H9 (cell line): ENCODE results near the gene NDN. TPM values are rescaled to one million over a fixed set of nuclear protein-coding genes. Genes with fewer than 3 reads are reported as not detected.

ENCODE experiments used
- DNase-seq: peaks from one replicate; pipeline ENCODE4 v3.0.0-alpha.2; 2017
- H2AFZ ChIP-seq: one replicate; pipeline ENCODE4 v1.6.1; 2013; ENCODE audit warnings: mild to moderate bottlenecking, low read length, control low read depth, moderate library complexity
- H2AK5ac ChIP-seq: 2 replicates; pipeline ENCODE4 v1.6.1; 2013; ENCODE audit warnings: low read length, control low read depth, mixed read lengths; ENCODE audit not compliant: insufficient read length
- H2BK120ac ChIP-seq: one replicate; pipeline ENCODE4 v1.6.1; 2013; ENCODE audit warnings: low read depth, mild to moderate bottlenecking, low read length, control low read depth, inconsistent platforms; ENCODE audit not compliant: poor library complexity, severe bottlenecking
- H2BK12ac ChIP-seq: 2 replicates; pipeline ENCODE4 v1.6.1; 2013; ENCODE audit warnings: low read length, control low read depth, mixed read lengths, low read depth; ENCODE audit not compliant: insufficient read length
- H2BK15ac ChIP-seq: 2 replicates; pipeline ENCODE4 v1.6.1; 2013; ENCODE audit warnings: low read depth, low read length, control low read depth
- H2BK20ac ChIP-seq: one replicate; pipeline ENCODE4 v1.6.1; 2013; ENCODE audit warnings: low read depth, mild to moderate bottlenecking, low read length, control low read depth, inconsistent platforms; ENCODE audit not compliant: poor library complexity, severe bottlenecking
- H2BK5ac ChIP-seq: 2 replicates; pipeline ENCODE4 v1.6.1; 2013; ENCODE audit warnings: low read length, control low read depth, mixed read lengths; ENCODE audit not compliant: insufficient read length
- H3K14ac ChIP-seq: 2 replicates; pipeline ENCODE4 v1.6.1; 2013; ENCODE audit warnings: low read length, control low read depth; ENCODE audit not compliant: insufficient read depth
- H3K18ac ChIP-seq: 2 replicates; pipeline ENCODE4 v1.6.1; 2013; ENCODE audit warnings: low read depth, mild to moderate bottlenecking, mixed read lengths, low read length, control low read depth; ENCODE audit not compliant: insufficient read length
- H3K23ac ChIP-seq: 2 replicates; pipeline ENCODE4 v1.6.1; 2013; ENCODE audit warnings: low read length, control low read depth, mixed read lengths, low read depth; ENCODE audit not compliant: insufficient read length
- H3K23me2 ChIP-seq: 2 replicates; pipeline ENCODE4 v1.6.1; 2013; ENCODE audit warnings: low read depth, mild to moderate bottlenecking, mixed read lengths, low read length, control low read depth; ENCODE audit not compliant: insufficient read length, poor library complexity, severe bottlenecking
- H3K27ac ChIP-seq: 2 replicates; pipeline ENCODE4 v1.5.1; 2013; ENCODE audit warnings: low read length, control low read depth, mixed read lengths, low read depth; ENCODE audit not compliant: insufficient read length
- H3K27me3 ChIP-seq: 2 replicates; pipeline ENCODE4 v1.6.1; 2013; ENCODE audit warnings: low read length, control low read depth, inconsistent platforms; ENCODE audit not compliant: insufficient read depth
- H3K4ac ChIP-seq: 2 replicates; pipeline ENCODE4 v1.6.1; 2013; ENCODE audit warnings: low read depth, mild to moderate bottlenecking, control low read depth, inconsistent platforms, low read length, moderate library complexity
- H3K4me1 ChIP-seq: 2 replicates; pipeline ENCODE4 v1.6.1; 2013; ENCODE audit warnings: low read length, control low read depth, inconsistent platforms; ENCODE audit not compliant: insufficient read depth
- H3K4me2 ChIP-seq: 2 replicates; pipeline ENCODE4 v1.6.1; 2013; ENCODE audit warnings: low read length, control low read depth, mixed read lengths; ENCODE audit not compliant: insufficient read length, insufficient read depth
- H3K56ac ChIP-seq: 2 replicates; pipeline ENCODE4 v1.6.1; 2013; ENCODE audit warnings: low read depth, mild to moderate bottlenecking, mixed read lengths, low read length, control low read depth; ENCODE audit not compliant: insufficient read length
- H3K79me1 ChIP-seq: 2 replicates; pipeline ENCODE4 v1.6.1; 2013; ENCODE audit warnings: low read depth, mild to moderate bottlenecking, moderate library complexity, low read length, control low read depth, inconsistent platforms; ENCODE audit not compliant: insufficient read depth, poor library complexity, severe bottlenecking
- H3K79me2 ChIP-seq: 2 replicates; pipeline ENCODE4 v1.6.1; 2013; ENCODE audit warnings: low read length, control low read depth, inconsistent platforms; ENCODE audit not compliant: insufficient read depth
- H3K9ac ChIP-seq: 2 replicates; pipeline ENCODE4 v1.6.1; 2013; ENCODE audit warnings: low read length, control low read depth, mixed read lengths; ENCODE audit not compliant: insufficient read length; ENCODE audit errors: extremely low read depth
- H3K9me3 ChIP-seq: one replicate; pipeline ENCODE4 v1.6.1; 2013; ENCODE audit warnings: low read depth, low read length, inconsistent platforms; ENCODE audit not compliant: control insufficient read depth
- H3T11ph ChIP-seq: one replicate; pipeline ENCODE4 v1.6.1; 2013; ENCODE audit warnings: mild to moderate bottlenecking, low read length, control low read depth, inconsistent platforms
- H4K20me1 ChIP-seq: one replicate; pipeline ENCODE4 v1.6.1; 2013; ENCODE audit not compliant: control insufficient read depth, insufficient read length, insufficient read depth
- H4K5ac ChIP-seq: 2 replicates; pipeline ENCODE4 v1.6.1; 2013; ENCODE audit warnings: low read depth, mild to moderate bottlenecking, mixed read lengths, low read length, control low read depth; ENCODE audit not compliant: insufficient read length
- H4K8ac ChIP-seq: replicated peaks from 2 replicates; pipeline ENCODE4 v1.6.1; 2013; ENCODE audit warnings: low read length, control low read depth, mixed read lengths, low read depth; ENCODE audit not compliant: insufficient read length
- H4K91ac ChIP-seq: 2 replicates; pipeline ENCODE4 v1.6.1; 2013; ENCODE audit warnings: low read depth, mild to moderate bottlenecking, moderate library complexity, mixed read lengths, low read length, control low read depth; ENCODE audit not compliant: insufficient read length
- H3K27ac Mint-ChIP-seq, 3 experiments: 2 replicates in 2 of 3; 3 replicates in 1 of 3; pipeline ENCODE4 v1.8.0; 2020 to 2021; ENCODE audit warnings: mixed read lengths in 3 of 3, mild to moderate bottlenecking in 1 of 3, moderate library complexity in 1 of 3
- H3K27me3 Mint-ChIP-seq: 2 replicates; pipeline ENCODE4 v1.8.0; 2021; ENCODE audit warnings: low read depth, mild to moderate bottlenecking, moderate library complexity, mixed read lengths
- H3K36me3 Mint-ChIP-seq, 3 experiments: 2 replicates in 2 of 3; 3 replicates in 1 of 3; pipeline ENCODE4 v1.8.0; 2020 to 2021; ENCODE audit warnings: low read depth in 3 of 3, mixed read lengths in 3 of 3; ENCODE audit not compliant: insufficient read depth in 1 of 3
- H3K4me1 Mint-ChIP-seq, 2 experiments: 2 replicates each; pipeline ENCODE4 v1.8.0; 2020; ENCODE audit warnings: mixed read lengths in 2 of 2
- H3K4me3 Mint-ChIP-seq, 2 experiments: 2 replicates in 1 of 2; 3 replicates in 1 of 2; pipeline ENCODE4 v1.8.0; 2020 to 2021; ENCODE audit warnings: mild to moderate bottlenecking in 2 of 2, mixed read lengths in 2 of 2, moderate library complexity in 1 of 2
- H3K9me3 Mint-ChIP-seq, 2 experiments: 2 replicates in 1 of 2; 3 replicates in 1 of 2; pipeline ENCODE4 v1.8.0; 2020; ENCODE audit warnings: mild to moderate bottlenecking in 2 of 2, mixed read lengths in 2 of 2, moderate library complexity in 1 of 2
- CTCF ChIP-seq: fragments of 200-600 bp; sonication (generic); conservative IDR thresholded peaks from 3 replicates; pipeline ENCODE4 v1.8.0; 2021; ENCODE audit warnings: antibody characterized with exemption, mild to moderate bottlenecking
- WGBS: extraction: QIAGEN DNeasy Blood & Tissue Kit; methylation state at CpG from one replicate; pipeline ENCODE4 v1.1.7; 2013; ENCODE audit warnings: missing lambda C conversion rate, low lambda C conversion rate, mixed read lengths; ENCODE audit not compliant: insufficient read length; ENCODE audit errors: extremely low coverage; 5-methylcytosine and 5-hydroxymethylcytosine counted together
- long read RNA-seq: library from polyadenylated mRNA; unstranded; transcript quantifications from one replicate; pipeline ENCODE4 v2.0.0, GENCODE V29; 2020
- total RNA-seq: library from RNA; stranded (reverse); gene quantifications from 2 replicates; pipeline ENCODE4 v1.2.1, GENCODE V29; 2021

NDN gene
- total RNA-seq: 34.8 and 38.0 TPM in 2 replicates
- long read RNA-seq, transcript NDN-202 (1 exons, 1,627 nt): major isoform, 6 of 6 reads
- long read RNA-seq, partial matches to known transcripts: 0 of 6 reads
- long read RNA-seq, other reads (novel, unspliced or antisense): 0 of 6 reads

- Histone ChIP-seq H3K56ac (no peak within 1 kb of the TSS), H2BK20ac (no peak within 1 kb of the TSS), H2BK15ac (no peak within 1 kb of the TSS), H3K79me2 (no peaks in the 10 kb centered on the region), H3K23ac (no peak within 1 kb of the TSS), H3K23me2 (no peaks in the 10 kb centered on the region), H3K4me1 (no peaks in the 10 kb centered on the region), H3T11ph (no peak within 1 kb of the TSS), H3K4ac (no peak within 1 kb of the TSS), H3K27me3 (no peaks in the 10 kb centered on the region), H3K4me2 (peak within 1 kb of the TSS; percentile 78), H2AFZ (no peak within 1 kb of the TSS), H4K8ac (no peak within 1 kb of the TSS), H2BK120ac (no peak within 1 kb of the TSS), H3K18ac (no peak within 1 kb of the TSS), H3K9ac (no peak within 1 kb of the TSS), H2BK12ac (no peak within 1 kb of the TSS), H3K14ac (no peak within 1 kb of the TSS), H2AK5ac (no peak within 1 kb of the TSS), H4K5ac (no peak within 1 kb of the TSS), H4K91ac (no peak within 1 kb of the TSS), H3K9me3 (peaks cover 48% of the 10 kb centered on the region), H4K20me1 (no peaks in the 10 kb centered on the region), H2BK5ac (no peak within 1 kb of the TSS), H3K79me1 (no peaks in the 10 kb centered on the region), H3K27ac (no peak within 1 kb of the TSS)
- TF ChIP-seq CTCF: no peak
- peaks cover 10 to 11% of the 10 kb centered on the region in 2 experiments for H3K4me1 Mint-ChIP-seq
- peaks cover 52 to 56% of the 10 kb centered on the region in 2 experiments for H3K9me3 Mint-ChIP-seq
- peak within 1 kb of the TSS in 1 of 3 experiments; percentile 61; a peak in 1 of 7 replicates for H3K27ac Mint-ChIP-seq
- no CpG with 5 or more reads among the region's 38 CpGs for WGBS
- peaks cover 3 to 6% (median 5%) of the 10 kb centered on the region in 3 experiments; a peak in 6 of 7 replicates for H3K36me3 Mint-ChIP-seq
- H3K4me3 Mint-ChIP-seq: peak within 1 kb of the TSS; percentile 67 to 76
- DNase-seq: peak; percentile 79
- H3K27me3 Mint-ChIP-seq: peaks cover 5% of the 10 kb centered on the region
These were observed at the start of gene NDN for GRCh38 chr15:23687143-23687470. Gene NDN (minus strand): TSS chr15:23687305. CDS start chr15:23687217, 88 bp downstream.
